ENCODE data around the gene RNF215.

RNF215 gene

DNA sequence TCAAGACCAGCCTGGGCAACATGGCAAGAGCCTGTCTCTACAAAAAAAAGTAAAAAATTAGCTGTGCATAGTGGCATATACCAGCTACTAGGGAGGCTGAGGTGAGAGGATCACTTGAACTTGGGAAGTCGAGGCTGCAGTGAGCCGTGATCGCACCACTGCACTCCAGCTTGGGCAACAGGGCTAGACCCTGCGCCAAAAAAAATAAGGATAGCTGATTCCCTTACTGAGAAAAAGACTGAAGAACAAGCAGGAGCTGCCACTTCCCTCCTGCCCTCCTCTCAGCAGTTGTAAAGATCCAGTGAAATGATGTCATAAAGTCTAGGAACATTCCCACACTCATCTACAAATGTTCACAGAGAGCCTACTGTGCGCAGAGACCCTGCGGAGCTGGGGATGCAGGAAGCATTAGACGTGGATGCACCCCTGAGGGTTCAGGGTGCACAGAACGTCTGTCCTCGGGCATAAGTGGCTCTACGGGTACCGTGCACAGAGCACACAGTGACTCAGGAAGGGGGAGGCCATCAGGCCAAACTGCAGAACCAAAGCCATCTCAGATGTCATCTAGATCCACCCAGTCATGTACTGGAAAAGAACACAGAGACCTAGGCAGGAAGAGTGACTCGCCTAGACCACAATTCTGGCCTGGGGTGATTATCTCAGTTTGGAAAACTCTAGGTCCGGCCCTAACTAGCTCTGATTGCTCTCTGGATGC, 21.3 kb upstream of the RNF215 start:
- no peak for TF ChIP-seq EZH2phosphoT487 (conservative IDR thresholded peaks at IDR 0.05; ENCODE audit: low read length)
- TF ChIP-seq, protein P1, sequence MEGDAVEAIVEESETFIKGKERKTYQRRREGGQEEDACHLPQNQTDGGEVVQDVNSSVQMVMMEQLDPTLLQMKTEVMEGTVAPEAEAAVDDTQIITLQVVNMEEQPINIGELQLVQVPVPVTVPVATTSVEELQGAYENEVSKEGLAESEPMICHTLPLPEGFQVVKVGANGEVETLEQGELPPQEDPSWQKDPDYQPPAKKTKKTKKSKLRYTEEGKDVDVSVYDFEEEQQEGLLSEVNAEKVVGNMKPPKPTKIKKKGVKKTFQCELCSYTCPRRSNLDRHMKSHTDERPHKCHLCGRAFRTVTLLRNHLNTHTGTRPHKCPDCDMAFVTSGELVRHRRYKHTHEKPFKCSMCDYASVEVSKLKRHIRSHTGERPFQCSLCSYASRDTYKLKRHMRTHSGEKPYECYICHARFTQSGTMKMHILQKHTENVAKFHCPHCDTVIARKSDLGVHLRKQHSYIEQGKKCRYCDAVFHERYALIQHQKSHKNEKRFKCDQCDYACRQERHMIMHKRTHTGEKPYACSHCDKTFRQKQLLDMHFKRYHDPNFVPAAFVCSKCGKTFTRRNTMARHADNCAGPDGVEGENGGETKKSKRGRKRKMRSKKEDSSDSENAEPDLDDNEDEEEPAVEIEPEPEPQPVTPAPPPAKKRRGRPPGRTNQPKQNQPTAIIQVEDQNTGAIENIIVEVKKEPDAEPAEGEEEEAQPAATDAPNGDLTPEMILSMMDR (IDR thresholded peaks at IDR 0.05; ENCODE audit: insufficient read depth, low read length, poor library complexity, severe bottlenecking), result no peak
- no peaks in the 10 kb centered on the region for H3K9me2 ChIP-seq (replicated peaks; ENCODE audit: insufficient read depth, low read length)
- H2AFZ ChIP-seq (ENCODE audit: low read depth, low read length, severe bottlenecking), result no peak overlapping the region
- no peak overlapping the region for H3K27ac ChIP-seq (ENCODE audit: low read depth, low read length)
- no peaks in the 10 kb centered on the region for H3K9me3 ChIP-seq (ENCODE audit: insufficient read depth, low read length)
- H3K9ac ChIP-seq (ENCODE audit: low read length), result no peak overlapping the region
- no peak overlapping the region for H3K4me2 ChIP-seq (ENCODE audit: low read depth, low read length, poor library complexity, severe bottlenecking)
- H4K20me1 ChIP-seq (ENCODE audit: low read depth, low read length), result no peaks in the 10 kb centered on the region
- H3K27me3 ChIP-seq (ENCODE audit: low read length), result no peaks in the 10 kb centered on the region
- H3K4me3 ChIP-seq (ENCODE audit: insufficient read depth, low read length, poor library complexity, severe bottlenecking), result no peak overlapping the region
- H3K36me3 ChIP-seq (ENCODE audit: low read length), result no peaks in the 10 kb centered on the region
- H3K79me2 ChIP-seq (ENCODE audit: insufficient read depth, low read length), result no peaks in the 10 kb centered on the region
- no peaks in the 10 kb centered on the region for H3F3A ChIP-seq (ENCODE audit: insufficient read depth)

DNA sequence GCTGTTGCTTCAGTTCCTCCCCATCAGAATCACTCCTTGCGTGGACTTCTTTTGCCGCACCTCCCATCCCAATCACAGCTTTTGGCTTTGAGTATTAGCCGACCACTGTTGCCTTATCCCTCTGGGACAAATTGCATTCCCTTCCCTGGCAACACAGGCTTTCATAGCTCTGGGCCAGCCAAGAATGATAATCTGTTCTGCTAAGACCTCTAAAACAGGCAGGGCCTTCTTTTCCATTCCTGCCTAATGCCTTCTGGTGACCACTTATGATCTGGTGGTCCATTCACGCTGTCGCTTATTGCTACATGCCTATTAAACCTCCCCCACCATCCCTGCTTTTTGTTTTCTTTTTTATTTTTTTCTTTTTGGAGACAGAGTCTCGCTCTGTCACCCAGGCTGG, 19.2 kb upstream of the RNF215 start:
- Histone ChIP-seq H4K20me1 (ENCODE audit: low read depth, low read length) (no peaks in the 10 kb centered on the region), H3K27ac (ENCODE audit: low read depth, low read length) (no peak overlapping the region), H3K4me3 (ENCODE audit: insufficient read depth, low read length, poor library complexity, severe bottlenecking) (no peak overlapping the region), H3F3A (ENCODE audit: insufficient read depth) (no peaks in the 10 kb centered on the region), H3K9me2 (replicated peaks; ENCODE audit: insufficient read depth, low read length) (no peaks in the 10 kb centered on the region), H3K4me2 (ENCODE audit: low read depth, low read length, poor library complexity, severe bottlenecking) (no peak overlapping the region), H3K36me3 (ENCODE audit: low read length) (no peaks in the 10 kb centered on the region), H3K27me3 (ENCODE audit: low read length) (no peaks in the 10 kb centered on the region), H2AFZ (ENCODE audit: low read depth, low read length, severe bottlenecking) (no peak overlapping the region), H3K79me2 (ENCODE audit: insufficient read depth, low read length) (no peaks in the 10 kb centered on the region), H3K9ac (ENCODE audit: low read length) (no peak overlapping the region), H3K9me3 (ENCODE audit: insufficient read depth, low read length) (no peaks in the 10 kb centered on the region)
- TF ChIP-seq EZH2phosphoT487 (conservative IDR thresholded peaks at IDR 0.05; ENCODE audit: low read length), result no peak
- TF ChIP-seq, protein P1 (IDR thresholded peaks at IDR 0.05; ENCODE audit: insufficient read depth, low read length, poor library complexity, severe bottlenecking), result no peak

DNA sequence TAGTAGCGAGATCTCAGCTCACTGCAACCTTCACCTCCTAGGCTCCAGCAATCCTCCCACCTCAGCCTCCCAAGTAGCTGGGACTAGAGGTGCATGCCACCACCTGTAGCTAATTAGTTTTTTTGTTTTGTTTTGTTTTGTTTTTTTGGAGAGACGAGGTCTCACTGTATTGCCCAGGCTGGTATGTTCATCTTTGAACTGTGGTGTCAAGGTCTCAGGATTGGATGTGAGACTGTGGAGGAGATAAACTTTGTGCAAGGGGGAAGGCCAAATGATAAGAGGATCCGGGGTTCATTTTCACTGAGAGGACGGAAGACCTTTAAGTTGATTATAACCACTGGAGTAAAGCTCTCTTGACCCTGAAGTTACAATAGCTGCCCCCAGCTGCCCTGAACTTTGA, 18.5 kb upstream of the RNF215 start:
- H3K9ac ChIP-seq (ENCODE audit: low read length), result no peak overlapping the region
- H3K27ac ChIP-seq (ENCODE audit: low read depth, low read length), result no peak overlapping the region
- H4K20me1 ChIP-seq (ENCODE audit: low read depth, low read length), result no peaks in the 10 kb centered on the region
- H2AFZ ChIP-seq (ENCODE audit: low read depth, low read length, severe bottlenecking), result no peak overlapping the region
- H3K4me3 ChIP-seq (ENCODE audit: insufficient read depth, low read length, poor library complexity, severe bottlenecking), result no peak overlapping the region
- H3K36me3 ChIP-seq (ENCODE audit: low read length), result no peaks in the 10 kb centered on the region
- H3K27me3 ChIP-seq (ENCODE audit: low read length), result no peaks in the 10 kb centered on the region
- H3F3A ChIP-seq (ENCODE audit: insufficient read depth), result no peaks in the 10 kb centered on the region
- TF ChIP-seq EZH2phosphoT487 (conservative IDR thresholded peaks at IDR 0.05; ENCODE audit: low read length), result no peak
- TF ChIP-seq, protein P1 (IDR thresholded peaks at IDR 0.05; ENCODE audit: insufficient read depth, low read length, poor library complexity, severe bottlenecking), result no peak
- no peak overlapping the region for H3K4me2 ChIP-seq (ENCODE audit: low read depth, low read length, poor library complexity, severe bottlenecking)
- H3K9me3 ChIP-seq (ENCODE audit: insufficient read depth, low read length), result no peaks in the 10 kb centered on the region
- no peaks in the 10 kb centered on the region for H3K9me2 ChIP-seq (replicated peaks; ENCODE audit: insufficient read depth, low read length)
- H3K79me2 ChIP-seq (ENCODE audit: insufficient read depth, low read length), result no peaks in the 10 kb centered on the region

All from SU-DHL-6 (cell line).